HG03039 (cell line): ENCODE measurements around the gene LRRC74A.

Experiments
- ATAC-seq: cut with Tn5 transposase; IDR thresholded peaks from one replicate; pipeline ENCODE4 v1.9.1; 2021; ENCODE audit warnings: mild to moderate bottlenecking, moderate library complexity; ENCODE audit not compliant: unreplicated experiment

The LRRC74A gene

DNA sequence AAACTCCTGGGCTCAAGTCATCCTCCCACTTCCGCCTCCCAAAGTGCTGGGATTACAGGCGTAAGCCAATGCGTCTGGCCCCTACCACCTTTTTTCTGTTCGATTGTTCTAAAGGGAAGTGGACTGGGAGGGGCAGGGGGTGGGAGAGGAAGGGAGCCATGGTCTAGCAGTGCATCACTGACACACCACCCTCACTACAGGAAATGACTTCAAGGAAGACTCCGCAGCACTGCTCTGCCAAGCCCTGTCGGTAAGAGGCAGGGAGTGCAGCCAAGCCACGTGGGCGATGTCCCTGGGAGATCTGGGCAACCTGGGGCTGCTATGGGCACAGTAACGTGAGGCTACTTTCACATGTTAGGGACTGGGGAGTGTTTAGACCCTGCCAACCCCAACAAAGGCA lies 18.0 kb downstream of the LRRC74A start:
- no peak for ATAC-seq

DNA sequence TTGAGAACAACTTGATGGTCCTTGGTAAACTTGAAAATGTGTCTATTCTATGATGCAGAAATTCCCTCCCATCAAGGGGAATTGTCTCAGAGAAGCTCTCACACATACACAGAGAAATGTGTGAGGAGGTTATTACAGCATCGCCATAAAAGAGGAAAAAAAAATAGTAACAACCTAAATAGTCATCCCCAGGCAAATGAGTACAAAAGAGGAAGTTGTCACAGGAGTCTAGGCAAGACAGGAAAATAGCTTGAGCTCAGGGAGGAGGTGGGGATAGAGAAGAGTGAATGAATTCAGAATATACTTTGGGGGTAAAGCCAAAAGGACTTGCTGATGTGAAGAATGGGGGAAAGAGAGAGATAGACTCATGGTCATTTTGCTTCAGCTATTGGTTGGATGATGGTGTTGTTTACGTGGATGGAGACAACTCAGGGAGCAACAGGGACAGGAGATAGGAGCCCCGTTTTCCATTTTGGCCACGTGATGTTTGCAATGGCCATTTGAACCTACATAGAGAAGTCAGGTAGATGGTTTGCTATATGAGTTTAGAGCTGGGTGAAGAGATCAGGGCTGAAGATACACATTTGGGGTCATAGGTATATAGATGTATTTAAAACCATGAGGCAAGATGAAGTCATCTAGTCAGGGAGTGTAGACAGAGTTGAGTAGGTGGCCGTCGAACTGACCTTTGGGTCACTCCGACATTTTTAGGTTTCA lies 20.3 kb downstream of the LRRC74A start:
- ATAC-seq = no peak

DNA sequence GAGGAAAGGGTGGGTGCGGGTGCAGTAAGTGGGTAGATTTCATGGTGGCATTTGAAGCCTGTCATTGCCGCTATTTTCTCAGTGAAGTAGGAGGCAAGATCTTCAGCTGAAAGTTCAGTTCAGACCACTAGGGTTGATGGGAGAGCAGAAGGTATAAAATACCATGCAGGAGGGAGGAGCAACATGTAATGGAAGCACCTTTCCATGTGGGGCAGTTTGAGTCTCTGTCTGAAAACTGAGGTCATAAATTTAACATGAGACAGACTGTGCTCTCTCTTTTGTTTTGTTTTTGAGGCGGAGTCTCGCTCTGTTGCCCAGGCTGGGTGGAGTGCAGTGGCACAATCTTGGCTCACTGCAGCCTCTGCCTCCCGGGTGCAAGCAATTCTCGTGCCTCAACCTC lies 22.7 kb downstream of the LRRC74A start:
- no peak for ATAC-seq

DNA sequence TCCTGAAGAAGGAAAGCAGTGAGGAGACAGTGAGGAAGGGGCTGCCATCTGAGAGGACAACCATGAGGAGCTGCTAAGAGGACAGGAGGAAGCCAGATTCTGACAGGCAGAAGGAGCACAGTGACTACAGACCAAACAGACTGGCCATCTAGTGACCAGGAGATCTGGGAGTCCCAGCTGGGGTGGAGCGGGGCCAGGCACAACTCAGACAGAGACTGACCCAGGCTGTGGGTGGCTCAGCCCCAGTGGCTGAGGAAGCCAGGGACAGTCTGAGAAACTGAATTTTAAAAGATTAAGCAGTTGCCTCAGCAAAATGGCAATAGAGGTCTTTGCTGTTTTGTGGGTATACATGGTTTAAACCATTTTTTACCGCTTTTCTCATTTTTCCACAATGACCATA lies 28.9 kb downstream of the LRRC74A start:
- no peak for ATAC-seq

DNA sequence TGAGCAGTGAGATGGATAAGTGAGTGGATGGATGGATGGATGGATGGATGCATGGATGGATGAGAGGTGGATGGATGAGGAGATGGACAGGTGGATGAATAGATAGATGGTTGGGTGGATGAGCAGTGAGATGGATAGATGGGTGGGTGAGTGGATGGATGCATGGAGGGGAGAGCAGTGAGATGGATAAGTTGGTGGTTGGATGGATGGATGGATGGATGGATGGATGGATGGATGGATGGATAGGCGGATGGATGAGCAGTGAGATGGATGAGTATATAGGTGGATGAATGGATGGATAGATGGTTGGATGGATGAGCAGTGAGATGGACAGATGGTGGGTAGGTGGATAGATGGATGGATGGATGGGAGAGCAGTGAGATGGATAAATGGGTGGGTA lies 30.6 kb downstream of the LRRC74A start:
- ATAC-seq = no peak

DNA sequence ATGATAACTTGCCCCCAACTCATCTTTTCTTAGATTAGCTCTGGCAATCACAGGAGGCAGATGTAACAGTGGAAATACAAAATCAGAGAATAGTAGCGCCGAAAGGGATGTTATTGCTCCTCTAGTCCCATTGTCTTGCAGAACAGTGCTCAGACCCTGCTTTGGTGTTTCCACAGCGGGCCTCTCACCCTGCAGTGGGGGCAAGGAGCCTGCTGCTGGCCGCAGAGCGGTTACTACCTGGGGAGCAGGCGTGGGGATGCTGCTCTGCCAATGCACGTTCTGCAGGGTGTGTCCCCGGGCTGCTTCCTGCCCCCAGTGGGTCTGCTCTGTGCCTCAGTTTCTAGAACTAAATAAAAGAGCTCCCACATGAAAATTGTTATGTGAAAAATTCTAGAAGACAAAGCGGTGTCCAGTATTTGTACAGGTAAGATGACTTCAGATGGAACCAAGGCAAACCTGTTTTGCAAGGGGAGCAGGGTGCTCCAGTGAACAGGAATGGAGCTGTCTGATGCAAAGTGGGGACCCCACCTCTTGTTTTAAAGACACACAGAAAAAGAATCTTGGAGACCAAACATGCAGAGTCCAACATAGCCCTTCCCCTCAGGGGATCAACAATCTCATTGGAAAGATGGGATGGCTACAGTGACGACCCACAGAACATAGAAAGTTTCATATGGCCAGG lies 35.5 kb downstream of the LRRC74A start:
- no peak for ATAC-seq

DNA sequence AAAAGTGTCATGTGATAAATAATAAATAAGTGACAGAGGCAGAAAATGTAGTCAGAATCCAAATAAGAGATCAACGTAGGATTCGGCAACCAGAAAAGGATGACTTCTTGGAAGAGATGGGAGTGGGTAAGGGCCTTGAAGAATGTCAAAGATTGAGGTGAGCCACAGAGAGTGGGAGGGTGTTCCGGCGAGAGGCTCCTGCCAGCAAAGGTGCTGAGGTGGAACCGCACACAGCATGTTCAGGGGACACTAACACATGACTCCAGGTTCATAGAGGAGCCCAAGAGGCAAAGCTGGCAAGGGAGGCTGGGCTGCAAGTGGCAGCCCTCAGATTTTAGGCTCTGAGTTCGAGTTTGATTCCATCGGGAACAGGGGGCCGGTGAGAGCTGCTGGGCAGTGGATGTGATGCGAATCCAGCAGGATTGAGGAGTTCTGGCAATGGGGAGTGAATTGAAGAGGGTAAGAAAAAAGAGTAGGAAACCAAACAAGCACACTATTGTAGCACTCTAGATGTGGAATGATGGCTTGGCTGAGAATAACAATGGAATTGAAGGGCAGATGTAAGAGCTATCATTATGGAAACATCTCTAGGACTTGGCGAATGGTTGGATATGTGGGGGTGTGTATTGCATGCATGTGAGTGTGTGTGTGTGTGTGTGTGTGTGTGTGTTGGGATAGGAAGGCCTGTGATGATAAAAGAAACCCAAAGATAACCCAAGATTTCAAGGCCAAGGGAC lies 36.5 kb downstream of the LRRC74A start:
- no peak for ATAC-seq

DNA sequence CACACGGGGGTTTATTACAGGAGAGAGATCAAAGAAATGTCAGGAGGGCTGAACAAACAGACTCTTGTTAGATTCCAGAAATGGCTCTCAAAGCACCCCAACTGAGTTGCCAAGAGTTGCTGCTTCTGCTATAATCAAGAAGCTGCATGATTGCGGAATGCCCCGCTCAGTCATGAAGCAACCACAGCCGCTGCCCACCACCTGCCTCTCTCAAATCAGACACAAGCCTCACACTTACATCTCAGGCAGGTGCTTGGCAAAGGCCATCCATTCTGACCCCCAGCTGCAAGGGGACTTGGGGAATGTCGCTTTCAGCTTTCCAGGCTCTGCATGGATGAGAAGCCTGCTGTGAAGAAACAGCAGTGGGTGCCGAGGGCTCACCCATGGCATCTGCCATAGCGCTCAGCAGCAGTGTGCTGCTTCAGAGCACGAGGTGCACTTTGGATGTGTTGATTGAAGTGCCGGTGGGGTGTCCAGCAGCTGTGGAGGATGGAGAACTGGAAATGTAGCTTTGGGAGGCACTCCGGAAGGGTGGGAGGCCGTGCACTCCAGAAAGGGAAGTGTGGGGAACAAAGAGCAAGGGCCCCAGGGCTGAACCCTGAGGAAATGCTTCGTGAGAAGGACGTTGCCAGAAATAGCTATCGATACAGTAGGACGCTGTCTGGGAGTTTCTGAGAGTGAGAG lies 37.7 kb downstream of the LRRC74A start:
- no peak for ATAC-seq

DNA sequence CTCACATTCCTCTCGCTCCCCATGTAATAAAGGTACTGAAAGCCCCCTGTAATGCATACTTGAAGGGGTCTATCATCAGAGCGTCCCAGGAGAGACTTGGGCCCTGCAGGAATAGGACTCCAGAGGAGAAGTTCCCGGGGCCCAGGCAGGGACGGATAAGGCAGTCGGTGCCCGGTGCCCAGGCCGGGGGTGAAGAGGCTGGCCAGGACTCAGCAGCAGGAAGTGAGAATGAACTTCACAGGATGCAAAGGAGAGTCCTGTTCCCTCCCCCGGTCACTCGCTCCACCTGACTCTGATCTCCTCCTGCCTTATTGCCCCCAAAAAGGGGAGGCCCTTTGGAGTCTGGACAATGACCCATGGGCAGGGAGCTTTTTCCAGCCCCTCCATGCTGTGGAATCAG lies 40.2 kb downstream of the LRRC74A start:
- ATAC-seq = no peak

DNA sequence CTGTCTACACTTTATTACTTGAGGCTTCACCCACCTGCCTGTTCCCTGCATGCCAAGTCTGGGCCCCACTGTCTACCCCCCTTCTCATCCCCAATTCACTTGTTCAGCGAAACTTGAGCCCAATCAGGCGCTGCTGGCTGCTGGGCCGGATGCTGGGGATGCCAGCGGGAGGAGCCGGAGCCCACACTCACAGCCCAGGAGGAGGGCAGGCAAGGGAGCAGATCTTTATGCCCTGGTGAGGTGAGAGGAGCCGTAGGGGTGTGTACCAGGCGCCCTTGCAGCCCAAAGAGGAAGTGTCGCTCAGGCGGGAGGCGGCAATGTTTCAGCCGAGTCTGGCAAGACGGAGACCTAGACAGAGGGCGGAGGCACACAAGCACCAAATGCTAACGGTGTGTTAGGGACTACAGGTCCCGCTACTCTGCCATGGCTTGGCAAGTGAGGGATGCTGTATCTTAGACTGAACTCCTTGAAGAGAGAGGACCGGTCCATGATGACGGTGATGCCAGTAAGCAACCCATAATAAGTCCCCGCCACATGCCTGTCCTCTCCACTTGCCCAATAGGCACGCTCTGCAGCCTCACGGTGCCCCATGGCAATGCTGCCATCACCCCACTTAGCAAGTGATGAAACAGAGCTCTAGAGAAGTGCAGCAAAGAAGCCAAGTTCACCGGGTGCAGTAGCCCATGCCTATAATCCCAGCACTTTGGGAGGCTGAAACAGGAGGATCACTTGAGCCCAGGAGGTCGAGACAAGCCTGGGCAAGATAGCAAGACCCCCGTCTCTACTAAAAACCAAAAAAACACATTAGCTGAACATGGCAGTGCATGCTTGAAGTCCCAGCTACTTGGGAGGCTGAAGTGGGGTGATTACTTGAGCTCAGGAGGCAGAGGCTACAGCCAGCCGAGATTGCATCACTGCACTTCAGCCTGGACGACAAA lies 41.6 kb downstream of the LRRC74A start:
- no peak for ATAC-seq

DNA sequence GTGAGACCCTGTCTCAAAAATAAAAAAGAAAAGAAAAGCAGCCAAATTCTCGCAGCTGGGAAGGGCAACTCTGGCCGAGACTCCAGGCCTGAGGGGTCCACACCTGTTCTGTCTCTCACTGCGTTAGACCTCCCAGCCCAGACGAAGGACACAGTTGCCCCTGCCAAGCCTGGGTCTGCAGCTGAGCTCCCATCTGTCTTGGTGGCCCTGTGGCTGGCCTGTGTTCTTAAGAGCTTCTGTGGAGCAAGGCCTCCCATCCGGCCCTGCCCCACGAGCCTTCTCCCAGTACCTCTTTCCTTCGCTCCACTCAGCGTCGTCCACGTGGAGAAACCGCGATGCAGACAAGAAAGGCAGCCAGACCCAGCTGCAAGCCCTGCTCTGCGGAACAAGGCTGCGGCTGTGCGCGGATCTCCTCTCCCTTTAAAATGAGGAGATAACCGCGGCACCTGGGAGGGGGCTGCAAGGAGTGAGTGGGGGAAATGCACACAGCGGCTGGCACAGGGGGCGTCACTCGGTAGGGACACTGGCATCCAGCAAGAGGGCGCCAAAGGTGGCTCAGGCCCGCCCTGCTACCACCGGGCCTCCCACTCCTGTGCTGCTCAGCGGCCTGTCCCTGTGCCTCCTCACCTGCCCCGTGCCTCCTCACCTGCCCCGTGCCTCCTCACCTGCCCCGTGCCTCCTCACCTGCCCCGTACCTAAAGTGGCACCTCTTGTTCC lies 42.4 kb downstream of the LRRC74A start:
- ATAC-seq = no peak

DNA sequence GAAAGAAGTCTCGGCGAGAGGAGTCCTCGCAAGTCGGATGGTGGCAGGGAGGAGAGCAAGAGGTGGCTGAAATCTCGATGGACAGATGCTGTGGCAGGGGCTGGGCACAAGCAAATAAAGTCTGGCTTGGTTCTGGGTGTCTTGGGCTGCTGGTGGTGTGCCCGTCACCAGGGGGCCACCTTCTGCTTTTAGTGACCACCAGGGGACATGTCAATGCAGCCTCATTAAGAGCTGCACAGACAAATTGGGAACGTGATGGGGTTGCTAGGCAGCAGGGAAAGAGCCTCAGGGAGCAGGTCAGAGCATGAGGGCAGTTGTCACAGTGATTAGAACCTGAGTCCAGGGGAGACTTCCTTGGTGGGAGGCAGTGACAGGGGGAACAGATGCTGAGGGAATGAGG lies 44.0 kb downstream of the LRRC74A start:
- no peak for ATAC-seq

DNA sequence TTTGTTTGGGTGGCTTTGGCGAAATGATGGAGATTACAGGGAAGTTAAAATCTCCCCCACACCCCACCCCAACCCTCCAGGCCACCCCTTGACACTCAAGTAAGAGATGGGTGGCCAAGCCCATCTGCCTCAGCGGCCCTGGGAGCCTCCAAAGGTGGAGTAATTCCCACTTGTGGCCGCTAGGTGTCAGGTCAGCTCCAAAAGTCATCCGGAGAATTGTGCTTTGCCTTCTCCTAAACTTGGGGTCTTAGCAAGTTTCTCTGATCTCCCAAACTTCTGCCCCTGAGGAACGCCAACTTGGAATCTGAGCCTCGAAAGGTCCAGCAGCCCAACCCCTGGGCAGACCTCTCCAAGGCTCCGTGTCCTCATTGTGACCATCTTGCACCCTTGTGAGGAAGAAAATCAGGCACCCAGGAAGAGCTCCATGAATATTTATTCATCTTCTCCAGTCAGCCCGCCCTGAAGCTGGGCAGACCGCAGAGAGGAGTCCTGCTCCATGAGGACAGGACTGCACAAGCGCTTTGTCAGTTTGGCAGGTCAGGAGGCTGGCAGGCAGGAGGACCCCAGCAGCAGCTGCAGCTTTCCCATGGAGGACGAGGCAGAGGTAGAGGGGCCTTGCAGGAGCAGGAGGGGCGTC lies 46.7 kb downstream of the LRRC74A start:
- ATAC-seq = no peak

DNA sequence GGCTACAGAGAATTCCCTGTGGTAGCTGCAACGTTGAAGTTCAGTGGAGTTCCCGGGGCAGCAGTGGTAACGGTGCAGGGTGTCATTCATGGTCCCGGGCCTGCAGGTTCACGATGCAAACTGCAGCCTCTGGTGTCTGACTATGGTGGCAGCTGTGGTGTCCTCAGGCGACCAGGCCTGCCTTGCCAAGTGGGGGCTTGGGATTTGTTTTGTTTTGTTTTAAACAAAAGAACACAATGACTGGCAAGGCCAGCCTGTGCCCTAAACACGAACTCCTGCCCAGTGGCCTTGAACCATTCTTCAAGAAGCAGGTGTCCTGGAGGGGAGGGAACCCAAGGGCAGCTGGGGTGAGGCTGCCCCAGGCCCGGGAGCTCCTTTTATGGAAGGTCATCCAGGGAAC lies 48.5 kb downstream of the LRRC74A start:
- no peak for ATAC-seq

DNA sequence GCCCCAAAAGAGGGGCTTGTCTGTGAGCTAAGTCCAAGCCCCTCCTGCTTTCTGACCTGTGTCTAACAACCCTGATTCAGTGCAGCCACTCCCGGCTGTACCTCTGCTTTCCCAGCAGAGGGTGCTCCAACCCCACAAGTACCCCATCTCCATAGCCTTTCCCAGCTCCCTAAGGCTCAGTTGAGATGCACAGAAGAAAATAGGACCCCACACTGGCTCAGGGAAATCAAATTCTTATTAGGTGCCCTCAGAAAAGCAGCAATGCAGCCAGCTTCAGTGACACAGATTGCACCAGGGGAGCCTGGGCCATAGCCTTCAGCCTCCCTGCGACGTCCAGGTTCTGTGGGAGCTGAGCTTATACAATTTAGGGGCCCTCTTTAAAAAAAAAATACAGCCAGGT lies 49.9 kb downstream of the LRRC74A start:
- ATAC-seq = no peak

DNA sequence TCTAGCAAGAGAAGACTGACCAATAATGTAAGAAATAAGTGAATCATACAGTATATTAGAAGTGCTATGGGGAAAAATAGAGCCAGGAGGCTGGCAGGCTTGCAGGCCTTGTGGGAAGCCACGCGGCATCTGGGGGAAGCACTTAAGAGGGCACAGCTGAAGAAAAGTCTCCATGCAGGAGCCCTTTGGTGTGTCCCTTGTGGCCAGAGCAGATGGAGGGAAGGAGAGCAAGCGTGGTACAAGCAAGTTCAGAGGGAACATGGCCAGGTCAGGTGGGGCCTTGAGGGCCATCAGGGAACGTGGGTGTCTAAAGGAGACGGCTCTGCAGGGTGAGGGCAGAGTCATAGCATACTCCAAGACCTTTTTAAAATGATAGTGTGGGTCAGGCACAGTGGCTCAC lies 51.7 kb downstream of the LRRC74A start:
- ATAC-seq = no peak

DNA sequence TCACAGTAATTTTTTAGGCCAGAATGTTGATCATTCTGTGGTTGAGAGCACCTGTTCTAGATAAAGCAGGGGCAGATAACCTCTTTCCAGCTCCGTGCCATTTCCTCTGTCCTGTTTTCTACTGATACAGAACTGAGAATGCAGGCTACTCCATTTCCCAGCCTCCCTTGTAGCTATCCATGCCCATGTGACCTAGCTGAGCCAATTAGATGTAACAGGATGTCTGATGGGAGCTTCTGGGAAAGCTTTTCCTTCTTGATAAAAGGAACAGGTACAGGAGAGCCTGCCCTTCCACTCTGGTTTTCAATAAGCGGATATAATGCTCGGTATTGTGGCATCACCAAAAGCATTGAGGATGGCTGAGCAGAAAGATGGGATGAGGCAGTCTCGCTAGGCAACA lies 54.2 kb downstream of the LRRC74A start:
- no peak for ATAC-seq

DNA sequence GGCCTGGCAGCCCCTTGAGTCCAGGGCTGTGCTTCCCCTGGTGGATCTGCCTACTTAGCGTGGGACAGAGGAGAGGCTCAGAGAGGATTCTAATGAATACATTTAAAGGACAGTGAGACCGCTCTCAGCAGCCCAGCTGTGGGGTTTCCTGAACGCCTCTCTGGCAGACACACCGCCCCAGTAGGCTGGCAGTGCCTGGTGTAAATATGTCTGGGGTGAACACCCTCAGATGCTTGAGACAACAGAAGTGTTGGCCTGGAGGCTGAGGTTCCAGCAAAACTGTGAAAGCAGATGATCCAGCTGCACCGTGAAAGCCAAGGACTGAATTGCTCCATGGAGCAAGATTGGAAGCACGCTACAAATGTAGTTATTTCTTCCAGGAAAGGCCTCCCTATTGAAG lies 55.1 kb downstream of the LRRC74A start:
- no peak for ATAC-seq

DNA sequence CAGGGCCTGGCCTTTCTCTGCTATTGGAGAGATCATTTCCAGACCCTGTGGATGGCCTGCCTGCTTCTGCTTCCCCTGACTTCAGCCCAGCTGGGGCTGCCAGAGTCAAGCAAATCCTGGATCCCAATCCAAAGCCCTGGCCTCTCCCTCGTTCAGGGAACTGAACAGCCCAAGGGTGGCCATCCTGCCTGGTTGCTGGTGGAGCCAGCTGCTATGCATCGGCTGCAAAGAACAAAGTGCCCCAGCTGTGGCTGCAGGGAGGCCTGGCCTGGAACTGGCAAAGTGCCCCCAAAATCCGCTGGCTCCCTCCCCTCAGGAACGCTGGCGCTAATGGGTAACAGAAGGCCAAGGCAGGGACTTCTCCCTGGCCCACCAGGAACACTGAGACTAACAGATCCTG lies 56.4 kb downstream of the LRRC74A start:
- no peak for ATAC-seq
